HepG2 (cell line): ENCODE data around the gene ECHS1. TPM values are rescaled to one million over a fixed set of nuclear protein-coding genes. Genes with fewer than 3 reads are reported as not detected.

Experiments used
- CAMTA2 ChIP-seq: sonication (generic); formaldehyde crosslinking; IDR thresholded peaks from 2 replicates; pipeline ENCODE4 v1.4.0; 2020; ENCODE audit warnings: mild to moderate bottlenecking, missing genetic modification reagents, borderline replicate concordance
- GABPA ChIP-seq, 2 experiments: IDR thresholded peaks; 2 replicates each; pipeline ENCODE4 v1.6.1; 2011 to 2016; ENCODE audit warnings: low read depth in 2 of 2, low read length in 1 of 2, missing biosample characterization in 1 of 2, missing genetic modification characterization in 1 of 2
- HIVEP1 ChIP-seq: sonication (generic); formaldehyde crosslinking; IDR thresholded peaks from 2 replicates; pipeline ENCODE4 v1.4.0; 2020; ENCODE audit warnings: mild to moderate bottlenecking, missing genetic modification reagents
- HNRNPL ChIP-seq: fragments of 200-400 bp; formaldehyde crosslinking; IDR thresholded peaks from 2 replicates; pipeline ENCODE4 v1.6.1; 2017; ENCODE audit warnings: mild to moderate bottlenecking, low read depth, low read length
- IKZF5 ChIP-seq: IDR thresholded peaks from 2 replicates; pipeline ENCODE4 v1.6.1; 2018; ENCODE audit warnings: missing genetic modification reagents, mild to moderate bottlenecking, missing compliant biosample characterization
- NR0B2 ChIP-seq: sonication (generic); formaldehyde crosslinking; IDR thresholded peaks from 2 replicates; pipeline ENCODE4 v1.4.0; 2020; ENCODE audit warnings: mild to moderate bottlenecking, missing genetic modification reagents
- NR2F2 ChIP-seq: IDR thresholded peaks from 2 replicates; pipeline ENCODE4 v1.6.1; 2012; ENCODE audit warnings: low read depth, inconsistent platforms, borderline replicate concordance
- NRL ChIP-seq: sonication (generic); formaldehyde crosslinking; IDR thresholded peaks from 2 replicates; pipeline ENCODE4 v1.5.0; 2020; ENCODE audit warnings: missing genetic modification reagents, mild to moderate bottlenecking, moderate library complexity, borderline replicate concordance
- SMC3 ChIP-seq: IDR thresholded peaks from 2 replicates; pipeline ENCODE4 v1.6.1; 2011; ENCODE audit warnings: low read length, improper control_type of control experiment
- TCF7 ChIP-seq: sonication (generic); IDR thresholded peaks from 2 replicates; pipeline ENCODE4 v1.6.1; 2016; ENCODE audit warnings: antibody characterized with exemption, low read depth
- ZBTB20 ChIP-seq: sonication (generic); formaldehyde crosslinking; IDR thresholded peaks from 2 replicates; pipeline ENCODE4 v1.8.1; 2023; ENCODE audit warnings: missing genetic modification reagents, low read depth, mild to moderate bottlenecking, borderline replicate concordance
- ZNF20 ChIP-seq: sonication (generic); formaldehyde crosslinking; IDR thresholded peaks from 2 replicates; pipeline ENCODE4 v1.4.0; 2020; ENCODE audit warnings: mild to moderate bottlenecking, moderate library complexity, missing genetic modification reagents
- ZNF292 ChIP-seq: sonication (generic); formaldehyde crosslinking; IDR thresholded peaks from 2 replicates; pipeline ENCODE4 v1.8.1; 2022; ENCODE audit warnings: mild to moderate bottlenecking, low read depth, missing genetic modification reagents, borderline replicate concordance
- ZNF775 ChIP-seq: sonication (generic); formaldehyde crosslinking; IDR thresholded peaks from 2 replicates; pipeline ENCODE4 v1.4.0; 2020; ENCODE audit warnings: missing genetic modification reagents, mild to moderate bottlenecking, moderate library complexity, borderline replicate concordance
- polyA plus RNA-seq, 8 experiments: library from polyadenylated mRNA; depleted of rRNA in 3 of 8; stranded (reverse) in 7 of 8; unstranded in 1 of 8; fragments of >200 nt; fragmentation: Illumina TruSeq in 4 of 8; extraction: Trizol in 4 of 8; gene quantifications; 2 replicates each; pipeline versions ENCODE4 v1.2.1 to v1.2.3, GENCODE V29; 2011 to 2016; ENCODE audit warnings: low read depth in 4 of 8, missing spikeins in 1 of 8, mixed read lengths in 1 of 8; ENCODE audit not compliant: insufficient read depth in 1 of 8
- total RNA-seq, 5 experiments: library from RNA; depleted of rRNA; stranded (reverse); fragments of >200 nt; fragmentation: Illumina TruSeq; extraction: Trizol; gene quantifications; 2 replicates each; pipeline ENCODE4 v1.2.3, GENCODE V29; 2016; ENCODE audit warnings: low read depth in 1 of 5
- TF ChIP-seq, protein P1 (sequence below): sonication (generic); formaldehyde crosslinking; IDR thresholded peaks from 2 replicates; pipeline ENCODE4 v1.4.0; 2020; ENCODE audit warnings: mild to moderate bottlenecking, low read depth, missing genetic modification reagents
- TF ChIP-seq, protein P2 (sequence below): sonication (generic); formaldehyde crosslinking; IDR thresholded peaks from 2 replicates; pipeline ENCODE4 v1.9.0; 2022; ENCODE audit warnings: missing genetic modification reagents, mild to moderate bottlenecking, borderline replicate concordance
- TF ChIP-seq, protein P3 (sequence below): sonication (generic); formaldehyde crosslinking; IDR thresholded peaks from 2 replicates; pipeline ENCODE4 v1.4.0; 2020; ENCODE audit warnings: missing genetic modification reagents, borderline replicate concordance

ECHS1 gene
- total and polyA plus RNA-seq, 2 of the 13 experiments (the other 11 are each of a cell fraction or from before 2014, with no cell fraction given) = 32.7 to 195 TPM

GRCh38 chr10:133356549-133357284, 16.4 kb downstream of the ECHS1 start (continued):
- TF ChIP-seq, protein P1, sequence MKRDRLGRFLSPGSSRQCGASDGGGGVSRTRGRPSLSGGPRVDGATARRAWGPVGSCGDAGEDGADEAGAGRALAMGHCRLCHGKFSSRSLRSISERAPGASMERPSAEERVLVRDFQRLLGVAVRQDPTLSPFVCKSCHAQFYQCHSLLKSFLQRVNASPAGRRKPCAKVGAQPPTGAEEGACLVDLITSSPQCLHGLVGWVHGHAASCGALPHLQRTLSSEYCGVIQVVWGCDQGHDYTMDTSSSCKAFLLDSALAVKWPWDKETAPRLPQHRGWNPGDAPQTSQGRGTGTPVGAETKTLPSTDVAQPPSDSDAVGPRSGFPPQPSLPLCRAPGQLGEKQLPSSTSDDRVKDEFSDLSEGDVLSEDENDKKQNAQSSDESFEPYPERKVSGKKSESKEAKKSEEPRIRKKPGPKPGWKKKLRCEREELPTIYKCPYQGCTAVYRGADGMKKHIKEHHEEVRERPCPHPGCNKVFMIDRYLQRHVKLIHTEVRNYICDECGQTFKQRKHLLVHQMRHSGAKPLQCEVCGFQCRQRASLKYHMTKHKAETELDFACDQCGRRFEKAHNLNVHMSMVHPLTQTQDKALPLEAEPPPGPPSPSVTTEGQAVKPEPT (CRISPR knock-in tag) = no peak
- TF ChIP-seq TCF7 = no peak
- TF ChIP-seq HNRNPL = peak; percentile 52; the same call in 1 of the 2 replicates
- 0 out of 2 replicates have a peak, but pooled peaks have one; percentile 4 for TF ChIP-seq ZBTB20
- TF ChIP-seq, protein P2, sequence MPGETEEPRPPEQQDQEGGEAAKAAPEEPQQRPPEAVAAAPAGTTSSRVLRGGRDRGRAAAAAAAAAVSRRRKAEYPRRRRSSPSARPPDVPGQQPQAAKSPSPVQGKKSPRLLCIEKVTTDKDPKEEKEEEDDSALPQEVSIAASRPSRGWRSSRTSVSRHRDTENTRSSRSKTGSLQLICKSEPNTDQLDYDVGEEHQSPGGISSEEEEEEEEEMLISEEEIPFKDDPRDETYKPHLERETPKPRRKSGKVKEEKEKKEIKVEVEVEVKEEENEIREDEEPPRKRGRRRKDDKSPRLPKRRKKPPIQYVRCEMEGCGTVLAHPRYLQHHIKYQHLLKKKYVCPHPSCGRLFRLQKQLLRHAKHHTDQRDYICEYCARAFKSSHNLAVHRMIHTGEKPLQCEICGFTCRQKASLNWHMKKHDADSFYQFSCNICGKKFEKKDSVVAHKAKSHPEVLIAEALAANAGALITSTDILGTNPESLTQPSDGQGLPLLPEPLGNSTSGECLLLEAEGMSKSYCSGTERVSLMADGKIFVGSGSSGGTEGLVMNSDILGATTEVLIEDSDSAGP (CRISPR knock-in tag) = 0 out of 2 replicates have a peak, but pooled peaks have one; percentile 8
- TF ChIP-seq IKZF5 (CRISPR knock-in tag) = no peak
- TF ChIP-seq NR0B2 (CRISPR knock-in tag) = peak; percentile 69; the same call in 1 of the 2 replicates
- 0 out of 2 replicates have a peak, but pooled peaks have one; percentile 12 for TF ChIP-seq ZNF292 (CRISPR knock-in tag)
- TF ChIP-seq NR2F2 = 0 out of 2 replicates have a peak, but pooled peaks have one; percentile 33
- 0 out of 2 replicates have a peak, but pooled peaks have one; percentile 80 for TF ChIP-seq CAMTA2
- no peak for TF ChIP-seq ZNF775 (CRISPR knock-in tag)
- TF ChIP-seq, protein P3, sequence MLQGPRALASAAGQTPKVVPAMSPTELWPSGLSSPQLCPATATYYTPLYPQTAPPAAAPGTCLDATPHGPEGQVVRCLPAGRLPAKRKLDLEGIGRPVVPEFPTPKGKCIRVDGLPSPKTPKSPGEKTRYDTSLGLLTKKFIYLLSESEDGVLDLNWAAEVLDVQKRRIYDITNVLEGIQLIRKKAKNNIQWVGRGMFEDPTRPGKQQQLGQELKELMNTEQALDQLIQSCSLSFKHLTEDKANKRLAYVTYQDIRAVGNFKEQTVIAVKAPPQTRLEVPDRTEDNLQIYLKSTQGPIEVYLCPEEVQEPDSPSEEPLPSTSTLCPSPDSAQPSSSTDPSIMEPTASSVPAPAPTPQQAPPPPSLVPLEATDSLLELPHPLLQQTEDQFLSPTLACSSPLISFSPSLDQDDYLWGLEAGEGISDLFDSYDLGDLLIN (CRISPR knock-in tag) = no peak
- TF ChIP-seq GABPA (IDR thresholded peaks at IDR 0.05; ENCODE audit: low read depth, low read length) = no peak
- TF ChIP-seq GABPA (CRISPR knock-in tag; IDR thresholded peaks at IDR 0.05; ENCODE audit: low read depth) = no peak
- no peak for TF ChIP-seq SMC3
- 0 out of 2 replicates have a peak, but pooled peaks have one; percentile 52 for TF ChIP-seq NRL (CRISPR knock-in tag)
- peak; percentile 61; the same call in 1 of the 2 replicates for TF ChIP-seq ZNF20 (CRISPR knock-in tag)
- peak; percentile 81; the same call in 1 of the 2 replicates for TF ChIP-seq HIVEP1 (CRISPR knock-in tag)
